ENCODE measurements around the gene ATXN7. TPM values are rescaled to one million over a fixed set of nuclear protein-coding genes. Genes with fewer than 3 reads are reported as not detected.

The ATXN7 gene
- total and polyA plus RNA-seq, 2 of the 13 experiments (the other 11 are each of a cell fraction or from before 2014, with no cell fraction given), result 13.8 to 20.0 TPM

DNA sequence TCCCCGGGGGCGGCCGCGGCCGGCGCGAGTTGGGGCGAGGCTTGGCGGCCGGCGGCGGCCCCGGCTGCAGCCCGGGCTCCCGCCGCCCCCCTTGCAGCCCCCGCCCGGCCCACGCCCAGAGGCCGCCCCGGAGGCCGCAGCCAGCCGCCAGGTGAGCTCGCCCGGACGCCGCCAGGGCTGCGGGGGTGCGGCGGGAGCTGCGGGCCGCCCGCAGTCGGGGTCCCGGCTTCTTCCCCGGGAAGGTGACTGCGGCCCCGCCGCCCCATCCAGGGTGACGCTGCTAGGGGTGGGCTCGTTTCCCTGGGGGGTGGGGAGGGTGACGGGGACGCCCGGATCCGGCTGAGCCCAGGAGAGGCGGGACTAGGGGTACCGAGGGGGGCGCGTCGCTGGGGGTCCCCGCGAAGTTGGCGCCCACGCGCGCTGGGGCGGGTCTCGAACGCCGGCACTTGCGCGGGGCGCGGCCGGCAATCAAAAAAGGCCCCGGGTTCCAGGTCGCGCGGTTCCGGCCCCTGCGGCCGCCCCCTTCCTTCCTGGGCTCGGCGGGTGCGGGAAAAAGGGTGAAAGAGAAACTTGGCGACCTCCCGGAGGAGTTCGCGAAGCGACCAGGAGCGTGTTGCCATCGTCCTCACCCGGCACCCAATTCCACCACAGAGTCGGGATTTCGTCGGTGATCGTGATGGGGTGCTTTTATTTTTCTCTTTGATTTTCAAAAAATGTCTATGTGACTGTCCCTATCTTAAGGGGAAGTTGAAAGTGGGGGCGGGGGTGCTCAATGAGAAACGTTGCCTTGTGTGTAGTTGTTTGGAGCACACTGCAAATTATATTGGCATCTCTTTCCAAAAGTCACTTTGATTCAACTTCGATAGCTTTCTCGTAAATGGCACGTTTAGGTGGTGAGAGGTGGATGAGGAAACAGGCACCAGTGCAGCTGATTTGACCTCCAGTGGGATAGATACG is 619 bp downstream of the ATXN7 start (continued):
- TF ChIP-seq USF2 (IDR thresholded peaks at IDR 0.05; ENCODE audit: low read depth, low read length) (no peak), USF2 (CRISPR knock-in tag; IDR thresholded peaks at IDR 0.05; ENCODE audit: borderline replicate concordance) (no peak), ZNF18 (CRISPR knock-in tag; IDR thresholded peaks at IDR 0.05; ENCODE audit: insufficient replicate concordance) (no peak), ARNT2 (CRISPR knock-in tag; IDR thresholded peaks at IDR 0.05; ENCODE audit: low read depth) (no peak), ZBTB3 (CRISPR knock-in tag; IDR thresholded peaks at IDR 0.05; ENCODE audit: borderline replicate concordance, low read depth) (no peak), ZNF781 (CRISPR knock-in tag; IDR thresholded peaks at IDR 0.05; ENCODE audit: borderline replicate concordance, not compliant biosample characterization) (no peak), ZNF251 (CRISPR knock-in tag; IDR thresholded peaks at IDR 0.05) (no peak), MIXL1 (CRISPR knock-in tag; IDR thresholded peaks at IDR 0.05) (no peak), ZNF788 (CRISPR knock-in tag; IDR thresholded peaks at IDR 0.05; ENCODE audit: borderline replicate concordance) (no peak), ZBTB1 (CRISPR knock-in tag; IDR thresholded peaks at IDR 0.05; ENCODE audit: borderline replicate concordance) (no peak), NFRKB (IDR thresholded peaks at IDR 0.05) (no peak)
- TF ChIP-seq, protein P1, sequence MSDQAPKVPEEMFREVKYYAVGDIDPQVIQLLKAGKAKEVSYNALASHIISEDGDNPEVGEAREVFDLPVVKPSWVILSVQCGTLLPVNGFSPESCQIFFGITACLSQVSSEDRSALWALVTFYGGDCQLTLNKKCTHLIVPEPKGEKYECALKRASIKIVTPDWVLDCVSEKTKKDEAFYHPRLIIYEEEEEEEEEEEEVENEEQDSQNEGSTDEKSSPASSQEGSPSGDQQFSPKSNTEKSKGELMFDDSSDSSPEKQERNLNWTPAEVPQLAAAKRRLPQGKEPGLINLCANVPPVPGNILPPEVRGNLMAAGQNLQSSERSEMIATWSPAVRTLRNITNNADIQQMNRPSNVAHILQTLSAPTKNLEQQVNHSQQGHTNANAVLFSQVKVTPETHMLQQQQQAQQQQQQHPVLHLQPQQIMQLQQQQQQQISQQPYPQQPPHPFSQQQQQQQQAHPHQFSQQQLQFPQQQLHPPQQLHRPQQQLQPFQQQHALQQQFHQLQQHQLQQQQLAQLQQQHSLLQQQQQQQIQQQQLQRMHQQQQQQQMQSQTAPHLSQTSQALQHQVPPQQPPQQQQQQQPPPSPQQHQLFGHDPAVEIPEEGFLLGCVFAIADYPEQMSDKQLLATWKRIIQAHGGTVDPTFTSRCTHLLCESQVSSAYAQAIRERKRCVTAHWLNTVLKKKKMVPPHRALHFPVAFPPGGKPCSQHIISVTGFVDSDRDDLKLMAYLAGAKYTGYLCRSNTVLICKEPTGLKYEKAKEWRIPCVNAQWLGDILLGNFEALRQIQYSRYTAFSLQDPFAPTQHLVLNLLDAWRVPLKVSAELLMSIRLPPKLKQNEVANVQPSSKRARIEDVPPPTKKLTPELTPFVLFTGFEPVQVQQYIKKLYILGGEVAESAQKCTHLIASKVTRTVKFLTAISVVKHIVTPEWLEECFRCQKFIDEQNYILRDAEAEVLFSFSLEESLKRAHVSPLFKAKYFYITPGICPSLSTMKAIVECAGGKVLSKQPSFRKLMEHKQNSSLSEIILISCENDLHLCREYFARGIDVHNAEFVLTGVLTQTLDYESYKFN (CRISPR knock-in tag; conservative IDR thresholded peaks at IDR 0.05), result no peak

Data from HepG2 (cell line).